Activated CD8-positive, alpha-beta T cell treated with anti-CD3 and anti-CD28 coated beads, Interleukin-2, amount 10 ng/mL, durations not matched to agents 7 days and 5 days (primary cell): Measurements from ENCODE around the gene SGPL1. TPM values are rescaled to one million over a fixed set of nuclear protein-coding genes. Genes with fewer than 3 reads are reported as not detected.
"Not testable (repeated sequence)": the region's sequence is repeated elsewhere in the genome, so short reads cannot be mapped to it uniquely, and the experiment has no call there.

Source experiments
- ATAC-seq: fragments of 150-1000 bp; cut with Tn5 transposase; one replicate; pipeline ENCODE4 v1.10.0; 2021; ENCODE audit warnings: moderate library complexity
- CTCF ChIA-PET: fragments of 350-600 bp; sonication (Branson Sonifier 250); formaldehyde crosslinking; loops from one replicate; lab custom pipeline; 2021; ENCODE audit warnings: antibody characterized with exemption; lab: Charles Lee
- POLR2A ChIA-PET: fragments of 350-600 bp; sonication (Branson Sonifier 250); formaldehyde crosslinking; loops from one replicate; lab custom pipeline; 2021; ENCODE audit warnings: antibody characterized with exemption; lab: Charles Lee
- DNase-seq: peaks from one replicate; pipeline ENCODE4 v3.0.0-alpha.2; 2020
- H3K27ac Mint-ChIP-seq: one replicate; pipeline ENCODE4 v1.8.0; 2021; ENCODE audit warnings: mild to moderate bottlenecking, mixed read lengths
- H3K27me3 Mint-ChIP-seq: one replicate; pipeline ENCODE4 v1.8.0; 2021; ENCODE audit warnings: low read depth, mixed read lengths
- H3K36me3 Mint-ChIP-seq: one replicate; pipeline ENCODE4 v1.8.0; 2021; ENCODE audit warnings: low read depth, mixed read lengths
- H3K4me1 Mint-ChIP-seq: one replicate; pipeline ENCODE4 v1.8.0; 2021; ENCODE audit warnings: low read depth, mixed read lengths
- H3K4me3 Mint-ChIP-seq: one replicate; pipeline ENCODE4 v1.8.0; 2021; ENCODE audit warnings: mild to moderate bottlenecking, mixed read lengths
- H3K9me3 Mint-ChIP-seq: one replicate; pipeline ENCODE4 v1.8.0; 2022; ENCODE audit warnings: mixed read lengths; ENCODE audit not compliant: insufficient read depth
- total RNA-seq, 2 experiments: library from RNA; stranded (reverse); gene quantifications; one replicate each; pipeline ENCODE4 v1.2.3, GENCODE V29; 2021

The SGPL1 gene
- total RNA-seq, 2 experiments from 2014 or later: 22.2 to 28.0 TPM

- Mint-ChIP-seq H3K4me1 (peaks cover 5% of the 10 kb centered on the region), H3K9me3 (no peaks in the 10 kb centered on the region), H3K36me3 (peaks cover 7% of the 10 kb centered on the region), H3K4me3 (no peak overlapping the region), H3K27me3 (no peaks in the 10 kb centered on the region), H3K27ac (no peak overlapping the region)
- POLR2A ChIA-PET: no interaction called here
- DNase-seq (no peak), ATAC-seq (no peak)
- CTCF ChIA-PET: no interaction called here
Measured at GRCh38 chr10:70847659-70848360, 32.1 kb downstream of the SGPL1 start.

GRCh38 chr10:70849582-70850016 is 33.9 kb downstream of the SGPL1 start:
- Mint-ChIP-seq H3K4me3 (no peak overlapping the region), H3K27ac (no peak overlapping the region), H3K27me3 (no peaks in the 10 kb centered on the region), H3K4me1 (peaks cover 5% of the 10 kb centered on the region), H3K9me3 (no peaks in the 10 kb centered on the region), H3K36me3 (peaks cover 7% of the 10 kb centered on the region)
- ATAC-seq: no peak
- CTCF ChIA-PET: no interaction called here
- DNase-seq: no peak
- POLR2A ChIA-PET: no interaction called here

- Mint-ChIP-seq H3K36me3 (peaks cover 9% of the 10 kb centered on the region), H3K4me1 (peaks cover 5% of the 10 kb centered on the region), H3K9me3 (no peaks in the 10 kb centered on the region), H3K4me3 (no peak overlapping the region), H3K27me3 (no peaks in the 10 kb centered on the region), H3K27ac (no peak overlapping the region)
- DNase-seq (no peak), ATAC-seq (no peak)
- ChIA-PET CTCF (no interaction called here), POLR2A (no interaction called here)
Measured at GRCh38 chr10:70850097-70850496, 34.3 kb downstream of the SGPL1 start.

- POLR2A ChIA-PET: no interaction called here
- Mint-ChIP-seq H3K27ac (no peak overlapping the region), H3K27me3 (no peaks in the 10 kb centered on the region), H3K36me3 (peaks cover 4% of the 10 kb centered on the region), H3K4me1 (peaks cover 12% of the 10 kb centered on the region), H3K9me3 (no peaks in the 10 kb centered on the region), H3K4me3 (no peak overlapping the region)
- ATAC-seq: no peak
- DNase-seq: no peak
- CTCF ChIA-PET: no interaction called here
Measured at GRCh38 chr10:70851597-70852475, 36.1 kb downstream of the SGPL1 start.

- ATAC-seq (no peak), DNase-seq (no peak)
- POLR2A ChIA-PET: no interaction called here
- H3K27me3 Mint-ChIP-seq: no peaks in the 10 kb centered on the region
- H3K4me1 Mint-ChIP-seq: peaks cover 19% of the 10 kb centered on the region
- H3K36me3 Mint-ChIP-seq: peaks cover 6% of the 10 kb centered on the region
- CTCF ChIA-PET: interaction anchor here (0.5 kb wide), 1 partner anchor 249 kb away, joined by 3 read pairs; no protein-coding TSS in a partner anchor
- no peak overlapping the region for H3K4me3 Mint-ChIP-seq
- no peaks in the 10 kb centered on the region for H3K9me3 Mint-ChIP-seq
- H3K27ac Mint-ChIP-seq: no peak overlapping the region
Measured at GRCh38 chr10:70853038-70853437, 37.3 kb downstream of the SGPL1 start.

GRCh38 chr10:70853457-70853856 is 37.7 kb downstream of the SGPL1 start:
- DNase-seq (no peak), ATAC-seq (no peak)
- peaks cover 7% of the 10 kb centered on the region for H3K36me3 Mint-ChIP-seq
- H3K4me1 Mint-ChIP-seq: peaks cover 19% of the 10 kb centered on the region
- POLR2A ChIA-PET: no interaction called here
- no peak overlapping the region for H3K4me3 Mint-ChIP-seq
- CTCF ChIA-PET: interaction anchor here (0.5 kb wide), 1 partner anchor 249 kb away, joined by 3 read pairs; no protein-coding TSS in a partner anchor
- H3K27me3 Mint-ChIP-seq: no peaks in the 10 kb centered on the region
- H3K9me3 Mint-ChIP-seq: no peaks in the 10 kb centered on the region
- H3K27ac Mint-ChIP-seq: no peak overlapping the region

GRCh38 chr10:70856454-70856853 is 40.7 kb downstream of the SGPL1 start:
- Mint-ChIP-seq H3K4me1 (peaks cover 15% of the 10 kb centered on the region), H3K4me3 (no peak overlapping the region), H3K36me3 (peaks cover 17% of the 10 kb centered on the region), H3K27ac (no peak overlapping the region), H3K27me3 (no peaks in the 10 kb centered on the region), H3K9me3 (no peaks in the 10 kb centered on the region)
- CTCF ChIA-PET: interaction anchor here (0.9 kb wide), 1 partner anchor 69 kb away, joined by 3 read pairs; no protein-coding TSS in a partner anchor
- DNase-seq (no peak), ATAC-seq (no peak)
- POLR2A ChIA-PET: no interaction called here

GRCh38 chr10:70858759-70859158 is 43.0 kb downstream of the SGPL1 start:
- ATAC-seq (no peak), DNase-seq (no peak)
- POLR2A ChIA-PET: no interaction called here
- Mint-ChIP-seq H3K4me3 (no peak overlapping the region), H3K4me1 (peaks cover 20% of the 10 kb centered on the region), H3K9me3 (no peaks in the 10 kb centered on the region), H3K27me3 (no peaks in the 10 kb centered on the region), H3K36me3 (peaks cover 22% of the 10 kb centered on the region), H3K27ac (no peak overlapping the region)
- CTCF ChIA-PET: interaction anchor here (1.3 to 1.5 kb wide), 3 partner anchors 13 to 300 kb away, joined by 3 to 4 read pairs (median 3); no protein-coding TSS in a partner anchor

- H3K27ac Mint-ChIP-seq, ATAC-seq, H3K27me3 Mint-ChIP-seq, CTCF ChIA-PET, H3K4me3 Mint-ChIP-seq, H3K9me3 Mint-ChIP-seq, POLR2A ChIA-PET, DNase-seq: not testable (repeated sequence)
- Mint-ChIP-seq H3K4me1 (peaks cover 18% of the 10 kb centered on the region), H3K36me3 (peaks cover 20% of the 10 kb centered on the region)
Measured at GRCh38 chr10:70861495-70862197, 45.9 kb downstream of the SGPL1 start.

- POLR2A ChIA-PET: no interaction called here
- ATAC-seq: no peak
Measured at GRCh38 chr10:70863470-70864160, 47.9 kb downstream of the SGPL1 start.

GRCh38 chr10:70864935-70865334 is 49.2 kb downstream of the SGPL1 start:
- H3K4me1 Mint-ChIP-seq: peaks cover 12% of the 10 kb centered on the region
- ATAC-seq: no peak
- POLR2A ChIA-PET: no interaction called here

More at GRCh38 chr10:70863470-70864160, 47.9 kb downstream of the SGPL1 start:
- no peak for DNase-seq
- Mint-ChIP-seq H3K4me3 (no peak overlapping the region), H3K4me1 (peaks cover 12% of the 10 kb centered on the region), H3K27ac (no peak overlapping the region), H3K27me3 (no peaks in the 10 kb centered on the region), H3K36me3 (peaks cover 15% of the 10 kb centered on the region), H3K9me3 (no peaks in the 10 kb centered on the region)
- CTCF ChIA-PET: interaction anchor here (1.0 to 1.1 kb wide), 2 partner anchors 9 to 16 kb away, joined by 3 read pairs; no protein-coding TSS in a partner anchor

More at GRCh38 chr10:70864935-70865334, 49.2 kb downstream of the SGPL1 start:
- Mint-ChIP-seq H3K4me3 (no peak overlapping the region), H3K27ac (no peak overlapping the region), H3K36me3 (peaks cover 10% of the 10 kb centered on the region), H3K9me3 (no peaks in the 10 kb centered on the region), H3K27me3 (no peaks in the 10 kb centered on the region)
- no peak for DNase-seq
- CTCF ChIA-PET: interaction anchor here (0.5 to 1.1 kb wide), 3 partner anchors 8 to 258 kb away, joined by 3 read pairs; no protein-coding TSS in a partner anchor
